Fibroblast of peridontal ligament (primary cell): Measurements from ENCODE around the gene XPA.
"Not testable (repeated sequence)": the region's sequence is repeated elsewhere in the genome, so short reads cannot be mapped to it uniquely, and the experiment has no call there.

Experiments used
- DNase-seq: peaks from one replicate; pipeline ENCODE4 v3.0.0-alpha.2; 2010; ENCODE audit errors: extremely low read depth

Gene XPA

DNA sequence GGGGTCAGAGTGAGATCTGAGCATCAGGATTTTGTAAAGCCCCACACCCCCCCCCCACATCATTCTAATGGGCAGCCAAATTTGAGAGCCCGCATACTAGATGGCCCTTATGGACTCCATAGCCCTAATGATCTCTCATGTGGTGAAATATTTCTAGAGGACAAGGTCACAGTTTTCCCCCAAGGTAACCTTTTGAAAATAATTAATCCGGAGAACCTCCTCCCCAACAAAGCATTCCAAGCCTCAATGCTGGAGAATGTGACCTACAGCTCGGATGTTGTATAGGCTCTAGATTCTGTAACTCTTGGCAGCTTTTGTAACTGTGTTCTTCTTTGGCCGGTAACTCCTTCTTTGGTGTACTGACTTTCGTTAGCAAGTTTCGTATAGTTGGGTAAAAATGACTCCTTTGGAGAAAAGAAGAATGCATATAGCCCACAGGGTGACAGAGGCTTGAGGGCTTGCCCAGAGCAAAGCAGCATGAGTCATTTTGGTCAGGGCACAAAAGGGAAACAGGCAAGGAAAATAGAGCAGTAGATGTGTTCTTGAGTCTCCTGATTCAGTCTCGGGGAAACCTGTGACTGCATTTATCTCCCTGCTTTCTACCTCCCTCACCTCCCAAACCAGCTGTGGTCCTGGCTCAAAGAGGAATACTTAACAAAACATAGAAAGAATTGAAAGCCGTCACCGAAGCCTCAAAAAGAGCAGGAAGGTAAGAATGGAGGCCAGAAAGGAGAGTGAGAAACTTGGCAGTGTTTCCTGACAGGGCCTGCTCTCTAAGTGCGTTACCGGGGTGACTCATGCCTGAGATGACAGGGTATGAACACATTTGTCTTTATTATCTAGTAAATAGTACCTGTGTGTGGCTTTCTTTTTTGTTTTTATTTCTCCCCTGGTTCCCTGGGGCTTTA, 6.6 kb upstream of the XPA start:
- peak; percentile 93 for DNase-seq

- not testable (repeated sequence) for DNase-seq
Observed at GRCh38 chr9:97699824-97700223, 2.7 kb upstream of the XPA start.

GRCh38 chr9:97699281-97699680, 2.1 kb upstream of the XPA start:
- DNase-seq, result not testable (repeated sequence)

GRCh38 chr9:97698865-97699264, 1.7 kb upstream of the XPA start:
- no peak for DNase-seq

GRCh38 chr9:97697837-97698236, 697 bp upstream of the XPA start:
- no peak for DNase-seq

- peak; percentile 52 for DNase-seq
Observed at GRCh38 chr9:97695995-97696802, 941 bp downstream of the XPA start.

- DNase-seq, result no peak
Observed at GRCh38 chr9:97695390-97695789, 1.8 kb downstream of the XPA start.

DNA sequence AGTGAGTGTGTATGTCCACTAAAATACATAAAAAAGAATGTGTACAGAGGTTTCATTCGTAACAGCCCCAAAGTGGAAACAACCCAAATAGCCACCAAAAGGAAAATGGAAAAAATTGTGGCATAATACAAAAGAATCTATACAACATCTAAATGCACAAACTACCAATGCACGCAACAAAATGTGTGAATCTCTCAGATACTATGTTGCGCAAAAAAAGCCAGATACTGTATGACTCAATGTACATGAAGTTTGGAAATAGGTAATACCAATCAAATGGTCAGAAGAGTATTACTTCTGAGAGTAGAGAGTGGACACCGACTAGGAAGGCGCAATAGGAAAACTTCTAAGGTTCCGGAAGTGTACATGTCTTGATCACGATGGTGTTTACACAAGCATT, 2.4 kb downstream of the XPA start:
- DNase-seq, result no peak

DNA sequence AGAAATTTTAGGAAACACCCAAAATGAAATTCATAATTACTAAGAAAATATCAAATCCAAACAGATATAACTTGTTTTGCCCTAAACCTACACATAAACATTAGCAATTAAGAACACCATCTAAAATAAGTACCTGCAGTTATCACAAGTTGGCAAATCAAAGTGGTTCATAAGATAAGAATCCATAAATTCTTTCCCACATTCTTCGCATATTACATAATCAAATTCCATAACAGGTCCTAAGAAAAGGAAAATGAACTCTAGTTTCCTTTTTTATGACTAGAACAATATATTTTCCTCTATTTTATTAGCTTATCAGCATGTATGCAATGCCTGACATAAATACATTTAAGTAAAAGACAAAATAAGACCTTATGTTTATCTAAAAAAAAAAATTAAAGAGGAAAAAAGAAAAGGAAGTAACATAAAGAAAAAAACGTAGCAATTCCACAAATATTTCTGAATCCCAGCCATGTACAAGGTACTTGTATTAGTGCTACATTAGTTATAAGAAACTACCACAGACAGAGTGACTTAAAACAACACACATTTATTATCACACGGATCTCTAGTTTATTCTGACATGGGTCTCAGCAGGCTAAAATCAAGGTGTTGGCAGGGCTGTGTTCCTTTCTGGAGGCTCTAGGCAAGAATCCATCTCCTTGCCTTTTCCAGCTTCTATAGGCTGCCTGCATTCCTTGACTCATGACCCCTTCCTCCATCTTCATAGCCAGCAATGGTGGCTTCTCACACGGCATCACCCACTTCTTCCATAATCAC, 7.5 kb downstream of the XPA start:
- no peak for DNase-seq

DNA sequence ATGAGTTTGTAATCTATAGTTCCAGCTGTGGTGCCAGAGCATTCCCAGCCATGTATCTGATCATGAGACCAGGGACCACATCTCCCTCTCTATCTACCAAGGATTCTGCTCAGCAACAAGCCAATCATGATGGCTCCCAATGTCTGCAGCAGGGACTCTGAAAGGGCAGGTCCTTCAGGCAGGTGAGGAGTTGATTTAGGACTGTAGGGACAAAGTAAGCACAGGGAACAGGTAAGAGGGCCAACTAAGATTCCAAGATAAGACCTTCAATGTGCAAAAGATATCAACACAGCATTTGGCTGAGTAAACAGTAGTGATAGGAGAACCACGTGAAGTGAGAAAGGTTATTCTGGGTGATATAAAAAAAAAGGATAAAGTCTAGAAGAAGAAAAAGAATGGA, 8.5 kb downstream of the XPA start:
- DNase-seq, result no peak

DNA sequence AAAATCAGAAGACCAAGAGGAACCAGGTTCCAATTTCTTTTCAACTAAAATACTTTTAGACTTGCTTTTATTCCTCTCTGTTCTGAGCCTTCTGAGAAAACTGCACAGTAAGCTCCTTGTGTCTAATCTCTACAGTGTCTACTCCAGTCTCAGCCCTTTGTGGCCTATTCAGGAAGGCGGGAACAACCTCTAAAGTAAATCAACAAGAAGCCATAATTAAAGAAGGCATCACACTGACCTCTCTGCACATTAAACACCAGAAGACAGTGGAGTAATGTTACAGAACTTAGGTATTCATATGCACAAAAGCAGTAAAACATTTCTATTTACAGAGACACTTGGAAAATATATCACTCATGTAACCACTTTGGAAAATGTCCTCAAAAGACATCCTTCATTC, 14.9 kb downstream of the XPA start:
- no peak for DNase-seq

DNA sequence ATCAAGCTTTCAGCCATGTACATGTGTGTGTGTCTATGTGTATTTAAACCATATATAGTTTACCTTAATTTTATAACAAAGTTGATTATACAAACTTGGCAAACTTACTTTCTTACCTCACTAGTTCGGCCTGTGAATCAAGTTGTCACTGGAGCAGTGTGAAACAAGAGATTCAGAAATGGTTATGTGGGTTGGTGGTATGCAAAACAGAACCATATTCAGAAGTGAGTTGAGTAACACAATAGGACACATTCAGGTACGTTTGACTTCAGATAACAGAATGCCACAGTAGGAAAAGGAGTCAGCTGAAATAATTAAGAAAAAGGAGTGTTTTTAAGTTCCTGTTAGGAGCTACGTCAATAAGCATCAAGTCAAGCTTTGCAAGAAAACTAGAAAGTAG, 21.5 kb downstream of the XPA start:
- DNase-seq, result peak; percentile 11

GRCh38 chr9:97673922-97674321, 23.2 kb downstream of the XPA start:
- no peak for DNase-seq

- DNase-seq, result no peak
Observed at GRCh38 chr9:97672403-97672802, 24.7 kb downstream of the XPA start.

- no peak for DNase-seq
Observed at GRCh38 chr9:97670586-97670985, 26.6 kb downstream of the XPA start.

- DNase-seq, result no peak
Observed at GRCh38 chr9:97668485-97668884, 28.7 kb downstream of the XPA start.

DNA sequence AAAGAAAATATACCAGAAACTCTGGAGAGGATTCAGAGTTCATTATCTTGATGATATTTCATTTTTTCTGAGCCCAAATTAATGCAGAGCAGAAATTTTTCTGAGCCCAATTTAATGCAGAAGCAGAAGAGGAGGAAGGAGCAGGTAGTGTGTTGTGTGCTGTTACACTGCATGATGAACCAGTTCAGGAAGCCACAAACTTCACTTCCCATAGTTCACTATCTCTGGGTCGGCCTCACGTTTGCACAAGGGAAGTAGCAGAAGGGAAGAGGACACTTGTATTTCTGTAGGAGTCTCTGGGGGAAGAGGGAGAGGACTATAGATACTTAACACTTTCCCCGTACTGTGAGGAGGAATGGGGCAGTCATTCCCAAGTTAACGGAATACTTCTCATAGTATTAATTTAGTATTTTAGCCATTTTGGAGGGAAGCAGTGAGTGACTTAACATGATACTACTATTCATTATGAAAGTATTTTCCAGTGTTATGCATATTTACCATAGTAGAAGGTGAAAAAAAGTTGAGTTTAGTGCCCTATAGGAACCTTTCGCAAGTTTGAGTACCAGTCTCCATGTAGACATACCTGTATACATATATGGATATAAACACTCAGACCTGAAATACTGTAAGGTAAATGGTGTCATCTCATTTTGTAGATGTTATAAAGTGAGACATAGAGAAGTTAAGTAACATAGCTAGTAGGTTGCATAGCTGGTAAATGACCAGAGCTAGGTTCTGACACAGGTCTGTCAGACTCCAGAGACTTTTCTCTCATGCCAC, 30.0 kb downstream of the XPA start:
- DNase-seq, result no peak

DNA sequence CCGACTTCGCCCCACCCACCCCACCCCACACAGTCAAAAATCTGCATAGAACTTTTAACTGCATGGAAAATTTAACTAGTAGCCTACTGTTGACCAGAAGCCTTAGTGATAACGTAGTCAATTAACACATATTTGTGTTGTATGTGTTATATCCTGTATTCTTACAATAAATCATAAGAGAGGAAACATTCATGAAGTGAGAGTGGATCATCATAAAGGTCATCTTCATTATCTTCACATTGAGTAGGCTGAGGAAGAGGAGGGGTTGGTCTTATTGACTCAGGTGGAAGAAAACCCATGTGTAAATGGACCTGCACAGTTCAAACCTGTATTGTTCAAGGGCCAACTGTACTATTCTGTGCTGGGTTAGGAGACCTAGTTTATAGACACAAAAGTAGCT, 31.4 kb downstream of the XPA start:
- DNase-seq, result no peak

GRCh38 chr9:97660847-97661246, 36.3 kb downstream of the XPA start:
- peak; percentile 55 for DNase-seq

DNA sequence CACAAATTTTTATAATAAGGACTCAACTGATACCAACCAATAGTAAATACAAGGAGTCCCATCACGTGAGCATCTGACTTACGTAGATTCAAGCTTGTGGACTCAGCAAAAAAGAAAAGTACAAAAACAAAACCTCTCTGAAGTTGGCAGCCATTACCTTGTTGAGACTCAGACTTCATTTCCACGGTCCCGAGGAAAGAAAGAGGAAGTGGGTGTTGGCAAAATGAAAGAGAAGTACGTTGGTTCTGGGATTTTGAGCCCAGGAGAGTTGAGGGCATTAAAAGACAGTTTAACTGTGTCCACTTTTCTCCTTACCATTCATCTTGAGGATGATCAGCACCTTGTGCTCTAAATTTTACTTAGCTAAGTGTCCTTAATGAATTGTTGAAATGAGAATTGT, 36.8 kb downstream of the XPA start:
- DNase-seq, result no peak

GRCh38 chr9:97659771-97660170, 37.4 kb downstream of the XPA start:
- DNase-seq, result no peak
